ENCODE measurements around the gene SLC7A11. TPM values are rescaled to one million over a fixed set of nuclear protein-coding genes. Genes with fewer than 3 reads are reported as not detected.

SLC7A11 gene
- total RNA-seq, 1 experiment from 2014 or later, result 14.0 TPM

- ChIA-PET CTCF (no interaction called here), POLR2A (ENCODE audit: unreplicated experiment) (no interaction called here)
- Histone ChIP-seq H3K9ac (ENCODE audit: low read length) (no peak overlapping the region), H3K4me3 (ENCODE audit: low read length) (no peak overlapping the region), H3K36me3 (ENCODE audit: low read depth, low read length) (no peaks in the 10 kb centered on the region), H3K27ac (ENCODE audit: low read length) (no peak overlapping the region), H3F3A (ENCODE audit: low read length, unreplicated experiment) (no peaks in the 10 kb centered on the region), H3K4me1 (ENCODE audit: insufficient read depth, low read length) (no peaks in the 10 kb centered on the region), H2AFZ (ENCODE audit: low read length) (no peak overlapping the region), H4K20me1 (ENCODE audit: low read length) (no peaks in the 10 kb centered on the region), H3K4me2 (ENCODE audit: low read length) (no peak overlapping the region), H3K79me2 (ENCODE audit: low read length) (no peaks in the 10 kb centered on the region), H3K9me2 (replicated peaks; ENCODE audit: low read length) (no peaks in the 10 kb centered on the region), H3K27me3 (ENCODE audit: low read length) (no peaks in the 10 kb centered on the region), H3K9me3 (ENCODE audit: low read length) (no peaks in the 10 kb centered on the region)
- ATAC-seq, result no peak
- DNase-seq, result no peak
- BruUV-seq (replicated peaks), result no TSS peak
- TF ChIP-seq EZH2phosphoT487 (IDR thresholded peaks at IDR 0.05; ENCODE audit: borderline replicate concordance, low read length) (no peak), EZH2 (IDR thresholded peaks at IDR 0.05; ENCODE audit: low read length, unreplicated experiment) (no peak), CTCF (conservative IDR thresholded peaks at IDR 0.05; ENCODE audit: low read depth, low read length) (no peak)
- intact Hi-C loops (cut with micrococcal nuclease), result no loop called here
Measured at GRCh38 chr4:138138774-138139173, 103.4 kb downstream of the SLC7A11 start.

GRCh38 chr4:138135610-138136009, 106.5 kb downstream of the SLC7A11 start:
- no peaks in the 10 kb centered on the region for H4K20me1 ChIP-seq (ENCODE audit: low read length)
- no TSS peak for BruUV-seq (replicated peaks)
- H3K9ac ChIP-seq (ENCODE audit: low read length), result no peak overlapping the region
- no peak for ATAC-seq
- H3K9me2 ChIP-seq (replicated peaks; ENCODE audit: low read length), result no peaks in the 10 kb centered on the region
- H3K27me3 ChIP-seq (ENCODE audit: low read length), result no peaks in the 10 kb centered on the region
- no peak overlapping the region for H3K4me3 ChIP-seq (ENCODE audit: low read length)
- H3K36me3 ChIP-seq (ENCODE audit: low read depth, low read length), result no peaks in the 10 kb centered on the region
- no peaks in the 10 kb centered on the region for H3K79me2 ChIP-seq (ENCODE audit: low read length)
- ChIA-PET CTCF (no interaction called here), POLR2A (ENCODE audit: unreplicated experiment) (no interaction called here)
- no peak overlapping the region for H3K4me2 ChIP-seq (ENCODE audit: low read length)
- no peaks in the 10 kb centered on the region for H3K4me1 ChIP-seq (ENCODE audit: insufficient read depth, low read length)
- H2AFZ ChIP-seq (ENCODE audit: low read length), result no peak overlapping the region
- no peak overlapping the region for H3K27ac ChIP-seq (ENCODE audit: low read length)
- TF ChIP-seq EZH2phosphoT487 (IDR thresholded peaks at IDR 0.05; ENCODE audit: borderline replicate concordance, low read length), result no peak
- TF ChIP-seq CTCF (conservative IDR thresholded peaks at IDR 0.05; ENCODE audit: low read depth, low read length), result no peak
- no peak for TF ChIP-seq EZH2 (IDR thresholded peaks at IDR 0.05; ENCODE audit: low read length, unreplicated experiment)
- intact Hi-C loops (cut with micrococcal nuclease), result no loop called here
- no peaks in the 10 kb centered on the region for H3K9me3 ChIP-seq (ENCODE audit: low read length)
- no peak for DNase-seq
- H3F3A ChIP-seq (ENCODE audit: low read length, unreplicated experiment), result no peaks in the 10 kb centered on the region

- H3K4me1 ChIP-seq (ENCODE audit: insufficient read depth, low read length), result no peaks in the 10 kb centered on the region
- H3K36me3 ChIP-seq (ENCODE audit: low read depth, low read length), result no peaks in the 10 kb centered on the region
- TF ChIP-seq CTCF (conservative IDR thresholded peaks at IDR 0.05; ENCODE audit: low read depth, low read length) (no peak), EZH2phosphoT487 (IDR thresholded peaks at IDR 0.05; ENCODE audit: borderline replicate concordance, low read length) (no peak), EZH2 (IDR thresholded peaks at IDR 0.05; ENCODE audit: low read length, unreplicated experiment) (no peak)
- ChIA-PET CTCF (no interaction called here), POLR2A (ENCODE audit: unreplicated experiment) (no interaction called here)
- H3K27me3 ChIP-seq (ENCODE audit: low read length), result no peaks in the 10 kb centered on the region
- no peak overlapping the region for H2AFZ ChIP-seq (ENCODE audit: low read length)
- no peaks in the 10 kb centered on the region for H3K9me3 ChIP-seq (ENCODE audit: low read length)
- DNase-seq (no peak), ATAC-seq (no peak)
- no TSS peak for BruUV-seq (replicated peaks)
- H3K9ac ChIP-seq (ENCODE audit: low read length), result no peak overlapping the region
- no peak overlapping the region for H3K4me2 ChIP-seq (ENCODE audit: low read length)
- H3K79me2 ChIP-seq (ENCODE audit: low read length), result no peaks in the 10 kb centered on the region
- H3K27ac ChIP-seq (ENCODE audit: low read length), result no peak overlapping the region
- no peak overlapping the region for H3K4me3 ChIP-seq (ENCODE audit: low read length)
- no peaks in the 10 kb centered on the region for H4K20me1 ChIP-seq (ENCODE audit: low read length)
- H3F3A ChIP-seq (ENCODE audit: low read length, unreplicated experiment), result no peaks in the 10 kb centered on the region
- intact Hi-C loops (cut with micrococcal nuclease), result no loop called here
- H3K9me2 ChIP-seq (replicated peaks; ENCODE audit: low read length), result no peaks in the 10 kb centered on the region
Measured at GRCh38 chr4:138118270-138118669, 123.9 kb downstream of the SLC7A11 start.

Measured in PC-3 (cell line).